A549 (cell line): ENCODE results near the gene GPR55. TPM values are rescaled to one million over a fixed set of nuclear protein-coding genes. Genes with fewer than 3 reads are reported as not detected.

Experiments used
- ATAC-seq, 2 experiments: fragments of 200-7000 bp in 1 of 2; fragments of >200 bp in 1 of 2; cut with Nextera tagmentation in 1 of 2; cut with Tn5 transposase in 1 of 2; 3 replicates each; pipeline versions ENCODE4 v1.8.0 to v1.9.1; 2018 to 2020; ENCODE audit warnings: mild to moderate bottlenecking in 1 of 2, moderate library complexity in 1 of 2
- CTCF ChIA-PET: fragments of 300-600 bp; sonication (Branson Sonifier 250); formaldehyde crosslinking; extraction: SDS; loops from one replicate; lab custom pipeline; 2021; ENCODE audit warnings: antibody characterized with exemption, inconsistent platforms; lab: Yijun Ruan, JAX
- POLR2A ChIA-PET: fragments of 350-600 bp; formaldehyde crosslinking; extraction: SDS; loops from one replicate; lab custom pipeline; 2021; ENCODE audit warnings: antibody characterized with exemption, inconsistent platforms; lab: Yijun Ruan, JAX
- DNase-seq, 2 experiments: peaks; one replicate each; pipeline versions ENCODE4 v3.0.0 to v3.0.0-alpha.2; 2011 to 2016; ENCODE audit warnings: low read depth in 1 of 2, low spot score in 1 of 2
- FAIRE-seq: peaks from 2 replicates; lab custom pipeline; 2011; peaks lifted over from hg19 to GRCh38; lab: Jason Lieb, UNC
- H3K27ac ChIP-seq, 2 experiments: fragments of >200 bp; sonication (Bioruptor Twin); formaldehyde crosslinking; 3 replicates each; pipeline ENCODE4 v1.5.1; 2016 to 2017
- H3K4me1 ChIP-seq: fragments of >200 bp; sonication (Bioruptor Twin); formaldehyde crosslinking; 3 replicates; pipeline ENCODE4 v1.6.1; 2016
- H3K4me2 ChIP-seq: fragments of >200 bp; sonication (Bioruptor Twin); formaldehyde crosslinking; 3 replicates; pipeline ENCODE4 v1.6.1; 2016
- H3K4me3 ChIP-seq: fragments of >200 bp; sonication (Bioruptor Twin); formaldehyde crosslinking; 3 replicates; pipeline ENCODE4 v1.5.1; 2016
- H3K9me3 ChIP-seq: fragments of >200 bp; sonication (Bioruptor Twin); formaldehyde crosslinking; 3 replicates; pipeline ENCODE4 v1.6.1; 2016
- CBX2 ChIP-seq: fragments of 200-600 bp; sonication (generic); IDR thresholded peaks from 2 replicates; pipeline ENCODE4 v1.6.1; 2016; ENCODE audit warnings: low read depth, mild to moderate bottlenecking, borderline replicate concordance
- CBX8 ChIP-seq: fragments of 200-600 bp; sonication (generic); IDR thresholded peaks from 2 replicates; pipeline ENCODE4 v1.6.1; 2016
- EHF ChIP-seq: fragments of 250-450 bp; sonication (Bioruptor Pico); IDR thresholded peaks from 2 replicates; pipeline ENCODE4 v1.5.0; 2020; ENCODE audit warnings: mild to moderate bottlenecking
- ESRRA ChIP-seq: fragments of 150-350 bp; IDR thresholded peaks from 2 replicates; pipeline ENCODE4 v1.6.1; 2014; ENCODE audit warnings: mild to moderate bottlenecking, low read length, borderline replicate concordance
- FOSB ChIP-seq: fragments of 250-450 bp; sonication (Bioruptor Pico); IDR thresholded peaks from 2 replicates; pipeline ENCODE4 v1.5.0; 2020; ENCODE audit warnings: mild to moderate bottlenecking, moderate library complexity
- FOSL2 ChIP-seq, 2 experiments: fragments of 450-650 bp in 1 of 2; fragments of >200 bp in 1 of 2; sonication (Bioruptor Twin) in 1 of 2; formaldehyde crosslinking; IDR thresholded peaks; 2 replicates each; pipeline versions ENCODE4 v1.5.0 to v1.6.1; 2016 to 2020; ENCODE audit warnings: mild to moderate bottlenecking in 1 of 2, moderate library complexity in 1 of 2
- FOXS1 ChIP-seq: fragments of 250-450 bp; sonication (Bioruptor Pico); IDR thresholded peaks from 2 replicates; pipeline ENCODE4 v1.5.0; 2020; ENCODE audit warnings: mild to moderate bottlenecking, moderate library complexity
- HEYL ChIP-seq: fragments of 250-450 bp; sonication (Bioruptor Pico); IDR thresholded peaks from 2 replicates; pipeline ENCODE4 v1.8.0; 2021; ENCODE audit warnings: mild to moderate bottlenecking, moderate library complexity
- HOXB13 ChIP-seq: fragments of 250-450 bp; sonication (Bioruptor Pico); IDR thresholded peaks from 2 replicates; pipeline ENCODE4 v1.5.0; 2020; ENCODE audit warnings: low read depth, mild to moderate bottlenecking, moderate library complexity
- JUNB ChIP-seq: fragments of >200 bp; sonication (Bioruptor Twin); formaldehyde crosslinking; IDR thresholded peaks from 2 replicates; pipeline ENCODE4 v1.6.1; 2016
- KDM1A ChIP-seq: fragments of 200-600 bp; sonication (generic); IDR thresholded peaks from 2 replicates; pipeline ENCODE4 v1.6.1; 2016; ENCODE audit warnings: low read depth, mild to moderate bottlenecking
- MAZ ChIP-seq: fragments of 150-350 bp; IDR thresholded peaks from 2 replicates; pipeline ENCODE4 v1.6.1; 2014; ENCODE audit warnings: antibody characterized with exemption, low read depth, low read length, borderline replicate concordance
- PBX3 ChIP-seq: IDR thresholded peaks from 2 replicates; pipeline ENCODE4 v1.6.1; 2012
- POLR2A ChIP-seq: IDR thresholded peaks from 2 replicates; pipeline ENCODE4 v1.6.1; 2012; ENCODE audit warnings: mild to moderate bottlenecking, low read length
- POLR2AphosphoS2 ChIP-seq: conservative IDR thresholded peaks from 2 replicates; pipeline ENCODE4 v1.6.1; 2012; ENCODE audit warnings: low read length, improper control_type of control experiment, inconsistent platforms
- RAD21 ChIP-seq, 2 experiments: fragments of >200 bp in 1 of 2; sonication (Bioruptor Twin) in 1 of 2; formaldehyde crosslinking in 1 of 2; IDR thresholded peaks in 1 of 2; conservative IDR thresholded peaks in 1 of 2; 2 replicates in 1 of 2; 3 replicates in 1 of 2; pipeline ENCODE4 v1.6.1; 2012 to 2018; ENCODE audit warnings: inconsistent platforms in 1 of 2
- RCOR1 ChIP-seq: fragments of 150-350 bp; IDR thresholded peaks from 2 replicates; pipeline ENCODE4 v1.6.1; 2014; ENCODE audit warnings: antibody characterized with exemption, low read length, low read depth
- REST ChIP-seq: fragments of 200-600 bp; sonication (generic); IDR thresholded peaks from 2 replicates; pipeline ENCODE4 v1.6.1; 2016; ENCODE audit warnings: antibody characterized with exemption, mild to moderate bottlenecking, moderate library complexity
- ZC3H11A ChIP-seq: fragments of 450-650 bp; IDR thresholded peaks from 2 replicates; pipeline ENCODE4 v1.6.1; 2014; ENCODE audit warnings: antibody characterized with exemption, mild to moderate bottlenecking
- WGBS: methylation state at CpG from one replicate; pipeline ENCODE4 v1.1.6; 2017; ENCODE audit errors: missing lambda C conversion rate; 5-methylcytosine and 5-hydroxymethylcytosine counted together
- polyA plus RNA-seq, 4 experiments: library from polyadenylated mRNA; depleted of rRNA in 3 of 4; stranded (reverse); fragments of >200 nt; fragmentation: RNase III in 1 of 4; extraction: RNeasy Plus Mini Kit Qiagen cat#74134 plus additional on column Dnase treatment in 1 of 4; gene quantifications; 2 replicates in 3 of 4; 3 replicates in 1 of 4; pipeline ENCODE4 v1.2.3, GENCODE V29; 2011 to 2017
- TF ChIP-seq, protein P1 (sequence below): fragments of >200 bp; sonication (Bioruptor Twin); formaldehyde crosslinking; IDR thresholded peaks from 3 replicates; pipeline ENCODE4 v1.5.1; 2016

Gene GPR55
- polyA plus RNA-seq, 2 of the 4 experiments (the other 2 are of a cell fraction), result not detected

DNA sequence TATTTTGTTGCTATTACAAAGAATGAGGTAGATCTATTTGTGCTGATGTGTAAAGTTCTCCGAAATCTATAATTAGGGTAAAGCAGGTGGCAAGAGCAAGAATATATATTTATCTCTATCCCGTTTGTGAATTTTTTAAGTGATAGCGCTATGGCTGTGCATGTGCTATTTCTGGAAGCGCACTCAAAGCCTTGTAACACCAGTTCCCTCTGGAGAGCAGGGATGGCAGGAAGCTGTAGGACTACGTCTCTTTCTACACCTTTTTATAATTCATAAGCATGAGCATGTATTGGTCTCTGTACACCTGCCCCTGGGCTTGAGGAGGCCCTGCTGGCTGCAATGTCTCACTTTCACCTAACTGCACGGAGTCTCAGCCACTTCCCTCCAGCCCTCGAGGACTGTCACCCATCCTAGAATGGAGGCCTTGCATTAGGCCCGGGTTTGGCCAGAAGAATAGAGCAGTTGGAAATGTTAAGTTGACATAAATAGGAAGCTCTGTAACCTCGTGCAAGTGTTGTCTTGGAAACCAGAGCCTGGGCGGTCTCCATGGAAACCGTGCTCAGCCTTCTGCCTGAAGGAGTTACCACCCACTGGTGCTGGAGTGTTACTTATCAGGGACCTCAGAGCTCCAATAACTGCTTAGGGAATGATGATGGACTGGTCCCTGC lies 39.4 kb downstream of the GPR55 start:
- Histone ChIP-seq H3K4me3 (no peak overlapping the region), H3K4me2 (no peak overlapping the region), H3K4me1 (no peaks in the 10 kb centered on the region), H3K9me3 (no peaks in the 10 kb centered on the region), H3K27ac (no peak overlapping the region)
- TF ChIP-seq, protein P1, sequence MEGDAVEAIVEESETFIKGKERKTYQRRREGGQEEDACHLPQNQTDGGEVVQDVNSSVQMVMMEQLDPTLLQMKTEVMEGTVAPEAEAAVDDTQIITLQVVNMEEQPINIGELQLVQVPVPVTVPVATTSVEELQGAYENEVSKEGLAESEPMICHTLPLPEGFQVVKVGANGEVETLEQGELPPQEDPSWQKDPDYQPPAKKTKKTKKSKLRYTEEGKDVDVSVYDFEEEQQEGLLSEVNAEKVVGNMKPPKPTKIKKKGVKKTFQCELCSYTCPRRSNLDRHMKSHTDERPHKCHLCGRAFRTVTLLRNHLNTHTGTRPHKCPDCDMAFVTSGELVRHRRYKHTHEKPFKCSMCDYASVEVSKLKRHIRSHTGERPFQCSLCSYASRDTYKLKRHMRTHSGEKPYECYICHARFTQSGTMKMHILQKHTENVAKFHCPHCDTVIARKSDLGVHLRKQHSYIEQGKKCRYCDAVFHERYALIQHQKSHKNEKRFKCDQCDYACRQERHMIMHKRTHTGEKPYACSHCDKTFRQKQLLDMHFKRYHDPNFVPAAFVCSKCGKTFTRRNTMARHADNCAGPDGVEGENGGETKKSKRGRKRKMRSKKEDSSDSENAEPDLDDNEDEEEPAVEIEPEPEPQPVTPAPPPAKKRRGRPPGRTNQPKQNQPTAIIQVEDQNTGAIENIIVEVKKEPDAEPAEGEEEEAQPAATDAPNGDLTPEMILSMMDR, result no peak
- TF ChIP-seq REST, result no peak
- no peak for TF ChIP-seq CBX8
- TF ChIP-seq CBX2, result no peak
- TF ChIP-seq RCOR1, result no peak
- TF ChIP-seq POLR2A, result no peak
- no peak for TF ChIP-seq MAZ
- TF ChIP-seq FOSB (CRISPR knock-in tag), result no peak
- no peak for TF ChIP-seq RAD21 (conservative IDR thresholded peaks at IDR 0.05 in 1 of 2, IDR thresholded peaks at IDR 0.05 in 1 of 2)
- TF ChIP-seq EHF (CRISPR knock-in tag), result no peak
- no peak for TF ChIP-seq FOSL2 (IDR thresholded peaks at IDR 0.05)
- no peak for TF ChIP-seq FOSL2 (CRISPR knock-in tag; IDR thresholded peaks at IDR 0.05)
- TF ChIP-seq ESRRA, result no peak
- no peak for TF ChIP-seq PBX3
- TF ChIP-seq ZC3H11A, result no peak
- no peak for TF ChIP-seq JUNB
- TF ChIP-seq HOXB13 (CRISPR knock-in tag), result no peak
- TF ChIP-seq POLR2AphosphoS2, result no peak
- TF ChIP-seq HEYL, result no peak
- TF ChIP-seq KDM1A, result no peak
- TF ChIP-seq FOXS1, result no peak
- ATAC-seq (no peak), DNase-seq (no peak), FAIRE-seq (no peak)
- CTCF ChIA-PET, result interaction anchor here (1.1 to 2.1 kb wide), 2 partner anchors 17 to 37 kb away, joined by 4 to 5 read pairs; no protein-coding TSS in a partner anchor
- POLR2A ChIA-PET, result no interaction called here
- WGBS, result 68% methylated on average over 11 of the region's 11 CpGs

DNA sequence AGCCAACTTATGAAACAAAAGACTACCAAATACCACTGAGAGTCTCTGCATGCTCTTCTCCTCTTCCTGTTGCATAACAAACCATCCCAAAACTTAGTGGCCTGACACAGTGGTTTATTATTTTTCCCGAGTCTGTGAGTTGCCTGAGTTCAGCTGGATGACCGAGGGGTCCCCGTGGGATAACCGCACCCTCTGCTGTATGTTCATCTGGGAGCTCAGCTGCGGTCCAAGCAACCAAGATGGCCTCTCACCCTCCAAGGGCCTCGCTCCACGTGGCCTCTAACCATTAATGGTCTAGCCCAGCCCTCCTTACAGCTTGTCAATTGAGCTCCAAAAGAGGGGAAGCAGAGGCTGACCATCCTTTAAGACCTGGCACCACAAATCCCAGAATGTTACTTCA lies 43.2 kb downstream of the GPR55 start:
- Histone ChIP-seq H3K9me3 (no peaks in the 10 kb centered on the region), H3K4me3 (no peak overlapping the region), H3K4me2 (no peak overlapping the region), H3K27ac (no peak overlapping the region), H3K4me1 (no peaks in the 10 kb centered on the region)
- POLR2A ChIA-PET, result no interaction called here
- no peak for TF ChIP-seq PBX3
- CTCF ChIA-PET, result interaction anchor here (1.1 to 1.4 kb wide), 2 partner anchors 58 to 101 kb away, joined by 4 read pairs; no protein-coding TSS in a partner anchor
- ATAC-seq (no peak), DNase-seq (no peak), FAIRE-seq (no peak)
- WGBS, result 61% methylated on average over 7 of the region's 7 CpGs
